Measurements from ENCODE around the gene ARL17B. TPM values are rescaled to one million over a fixed set of nuclear protein-coding genes. Genes with fewer than 3 reads are reported as not detected.
A peak's percentile ranks its signal among the peaks of the same experiment; 100 is the strongest.
"Not testable (repeated sequence)": the region's sequence is repeated elsewhere in the genome, so short reads cannot be mapped to it uniquely, and the experiment has no call there.

The ARL17B gene
- polyA plus RNA-seq, 1 donor: 16.5 TPM

GRCh38 chr17:46291618-46292017, 69.9 kb downstream of the ARL17B start:
- DNase-seq: not testable (repeated sequence)

- not testable (repeated sequence) for DNase-seq
These were observed 70.5 kb downstream of the ARL17B start for GRCh38 chr17:46290906-46291546.

- not testable (repeated sequence) for DNase-seq
These were observed 74.0 kb downstream of the ARL17B start for GRCh38 chr17:46287587-46287986.

- DNase-seq: peak; percentile 50
These were observed 74.8 kb downstream of the ARL17B start for GRCh38 chr17:46286764-46287221.

- not testable (repeated sequence) for DNase-seq
These were observed 76.1 kb downstream of the ARL17B start for GRCh38 chr17:46285500-46285899.

GRCh38 chr17:46284467-46284866, 77.1 kb downstream of the ARL17B start:
- not testable (repeated sequence) for DNase-seq

GRCh38 chr17:46282635-46283034, 78.9 kb downstream of the ARL17B start:
- DNase-seq: not testable (repeated sequence)

GRCh38 chr17:46281336-46281735, 80.2 kb downstream of the ARL17B start:
- not testable (repeated sequence) for DNase-seq

- DNase-seq: not testable (repeated sequence)
These were observed 84.7 kb downstream of the ARL17B start for GRCh38 chr17:46276728-46277479.

GRCh38 chr17:46274238-46274637, 87.3 kb downstream of the ARL17B start:
- no peak for DNase-seq

- no peak for DNase-seq
These were observed 87.9 kb downstream of the ARL17B start for GRCh38 chr17:46273541-46274236.

GRCh38 chr17:46270032-46270431, 91.5 kb downstream of the ARL17B start:
- DNase-seq: no peak

- DNase-seq: peak; percentile 88
These were observed 94.7 kb downstream of the ARL17B start for GRCh38 chr17:46266656-46267544.

- DNase-seq: peak; percentile 11
These were observed 95.4 kb downstream of the ARL17B start for GRCh38 chr17:46266063-46266655.

- DNase-seq: no peak
These were observed 96.9 kb downstream of the ARL17B start for GRCh38 chr17:46264456-46265198.

- no peak for DNase-seq
These were observed 99.3 kb downstream of the ARL17B start for GRCh38 chr17:46262271-46262670.

GRCh38 chr17:46259845-46260661, 101.5 kb downstream of the ARL17B start:
- not testable (repeated sequence) for DNase-seq

- DNase-seq: not testable (repeated sequence)
These were observed 105.2 kb downstream of the ARL17B start for GRCh38 chr17:46256369-46256768.

- DNase-seq: not testable (repeated sequence)
These were observed 107.4 kb downstream of the ARL17B start for GRCh38 chr17:46254215-46254614.

GRCh38 chr17:46253722-46254121, 107.8 kb downstream of the ARL17B start:
- DNase-seq: not testable (repeated sequence)
